Hair follicle dermal papilla cell (primary cell): ENCODE measurements around the gene PKDCC. TPM values are rescaled to one million over a fixed set of nuclear protein-coding genes. Genes with fewer than 3 reads are reported as not detected.

Source experiments
- total RNA-seq: library from RNA; depleted of rRNA; stranded (reverse); fragments of >200 nt; gene quantifications from 2 replicates; pipeline ENCODE4 v1.2.3, GENCODE V29; 2012

Gene PKDCC, protein sequence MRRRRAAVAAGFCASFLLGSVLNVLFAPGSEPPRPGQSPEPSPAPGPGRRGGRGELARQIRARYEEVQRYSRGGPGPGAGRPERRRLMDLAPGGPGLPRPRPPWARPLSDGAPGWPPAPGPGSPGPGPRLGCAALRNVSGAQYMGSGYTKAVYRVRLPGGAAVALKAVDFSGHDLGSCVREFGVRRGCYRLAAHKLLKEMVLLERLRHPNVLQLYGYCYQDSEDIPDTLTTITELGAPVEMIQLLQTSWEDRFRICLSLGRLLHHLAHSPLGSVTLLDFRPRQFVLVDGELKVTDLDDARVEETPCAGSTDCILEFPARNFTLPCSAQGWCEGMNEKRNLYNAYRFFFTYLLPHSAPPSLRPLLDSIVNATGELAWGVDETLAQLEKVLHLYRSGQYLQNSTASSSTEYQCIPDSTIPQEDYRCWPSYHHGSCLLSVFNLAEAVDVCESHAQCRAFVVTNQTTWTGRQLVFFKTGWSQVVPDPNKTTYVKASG
- total RNA-seq = 4.0 and 6.7 TPM in 2 replicates

DNA sequence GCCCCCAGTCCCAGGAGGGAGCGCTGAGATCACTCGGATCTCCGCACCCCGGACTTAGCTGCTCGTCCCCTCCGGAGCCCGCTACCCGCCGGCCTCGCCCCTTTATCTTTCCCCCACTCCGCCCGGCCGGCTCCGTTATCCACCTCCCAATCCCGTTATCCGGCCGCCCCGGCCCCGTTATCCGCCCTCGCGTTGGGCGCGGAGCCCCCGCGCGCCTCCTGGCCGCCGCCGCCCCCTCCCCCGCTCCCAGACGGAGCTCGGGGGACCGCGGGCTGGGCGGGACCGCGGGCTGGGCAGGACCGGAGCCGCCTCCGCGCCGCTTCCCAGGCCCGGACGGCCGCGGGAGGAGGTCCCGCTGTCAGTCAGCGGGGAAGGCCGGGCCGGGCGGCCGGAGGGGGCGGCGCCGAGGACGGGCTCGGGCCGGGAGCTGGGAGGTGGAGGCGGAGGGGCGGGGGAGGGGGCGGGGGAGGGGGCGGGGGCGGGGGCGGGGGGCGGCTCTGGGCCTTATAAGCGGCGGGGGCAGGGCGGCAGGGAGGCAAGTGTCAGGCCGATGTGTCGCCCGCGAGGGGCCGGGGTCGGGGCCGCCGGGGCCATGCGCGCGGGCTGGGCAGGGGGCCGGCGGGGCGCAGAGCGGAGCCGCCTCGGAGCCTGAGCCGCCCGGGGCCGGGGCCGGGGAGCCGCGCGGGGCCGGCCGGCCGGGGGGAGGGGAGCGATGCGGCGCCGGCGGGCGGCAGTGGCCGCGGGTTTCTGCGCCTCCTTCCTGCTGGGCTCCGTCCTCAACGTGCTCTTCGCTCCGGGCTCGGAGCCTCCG, at the start of gene PKDCC:
Gene PKDCC, plus strand, starts transcription at position 534 of the 811 bp plus-strand sequence. Its CDS starts 179 bp downstream, at position 713.

Other genes starting within 250 kb of the PKDCC start
- gene EML4, start 121.3 kb downstream of the PKDCC start, total RNA-seq = 68.7 and 88.3 TPM in 2 replicates